ENCODE data around the gene GOLGA1. TPM values are rescaled to one million over a fixed set of nuclear protein-coding genes. Genes with fewer than 3 reads are reported as not detected.

Gene GOLGA1
- total and polyA plus RNA-seq, 2 of the 13 experiments (the other 11 are each of a cell fraction or from before 2014, with no cell fraction given): 12.7 to 15.9 TPM

DNA sequence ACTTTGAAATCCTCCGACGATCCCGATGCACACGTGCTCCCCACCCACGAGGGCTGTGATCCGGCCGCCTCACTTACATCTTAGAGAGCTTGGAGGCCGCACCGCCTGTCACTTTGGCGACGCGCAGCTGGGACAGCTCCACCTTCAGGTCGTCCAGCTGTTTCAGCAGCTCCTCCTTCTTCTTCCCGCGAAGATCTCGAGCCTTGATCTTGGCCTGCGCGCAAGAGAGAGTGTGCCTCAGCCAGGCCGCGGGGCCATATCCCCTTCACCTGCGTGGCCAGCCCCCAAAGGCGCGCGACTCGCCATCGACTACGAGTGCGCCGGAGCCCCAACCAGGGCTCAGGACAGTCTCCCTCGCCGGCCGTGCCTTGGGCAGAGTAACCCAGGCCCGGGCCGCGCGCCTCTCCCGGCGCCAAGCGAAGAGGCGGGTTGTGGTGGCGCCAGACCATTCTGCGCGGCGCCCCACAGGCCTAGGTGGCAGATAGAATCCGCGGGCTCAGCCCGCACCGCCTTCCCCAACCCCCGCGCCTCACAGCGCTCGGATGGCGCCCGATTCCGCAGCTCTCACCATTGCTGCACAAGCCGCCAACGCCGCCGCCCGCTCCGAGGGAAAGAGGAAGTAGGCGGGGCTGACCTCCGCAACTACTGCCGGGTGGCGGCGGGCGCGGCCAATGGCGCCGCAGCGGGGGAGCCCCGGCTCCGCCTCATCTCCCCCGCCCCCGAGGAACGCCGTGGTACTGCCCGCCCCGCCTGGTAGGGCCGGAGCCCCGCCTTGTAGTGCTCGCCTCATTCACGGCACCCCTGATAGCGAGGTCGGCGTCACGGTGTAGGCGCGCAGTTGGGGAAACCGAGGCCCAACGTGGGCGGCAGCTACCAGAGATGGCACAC is 79.3 kb downstream of the GOLGA1 start, which contains the start of the genes ARPC5L and RPL35 (continued):
- TF ChIP-seq, protein P1, sequence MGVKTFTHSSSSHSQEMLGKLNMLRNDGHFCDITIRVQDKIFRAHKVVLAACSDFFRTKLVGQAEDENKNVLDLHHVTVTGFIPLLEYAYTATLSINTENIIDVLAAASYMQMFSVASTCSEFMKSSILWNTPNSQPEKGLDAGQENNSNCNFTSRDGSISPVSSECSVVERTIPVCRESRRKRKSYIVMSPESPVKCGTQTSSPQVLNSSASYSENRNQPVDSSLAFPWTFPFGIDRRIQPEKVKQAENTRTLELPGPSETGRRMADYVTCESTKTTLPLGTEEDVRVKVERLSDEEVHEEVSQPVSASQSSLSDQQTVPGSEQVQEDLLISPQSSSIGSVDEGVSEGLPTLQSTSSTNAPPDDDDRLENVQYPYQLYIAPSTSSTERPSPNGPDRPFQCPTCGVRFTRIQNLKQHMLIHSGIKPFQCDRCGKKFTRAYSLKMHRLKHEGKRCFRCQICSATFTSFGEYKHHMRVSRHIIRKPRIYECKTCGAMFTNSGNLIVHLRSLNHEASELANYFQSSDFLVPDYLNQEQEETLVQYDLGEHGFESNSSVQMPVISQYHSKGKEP (CRISPR knock-in tag; IDR thresholded peaks at IDR 0.05): no peak
- TF ChIP-seq, protein P2, sequence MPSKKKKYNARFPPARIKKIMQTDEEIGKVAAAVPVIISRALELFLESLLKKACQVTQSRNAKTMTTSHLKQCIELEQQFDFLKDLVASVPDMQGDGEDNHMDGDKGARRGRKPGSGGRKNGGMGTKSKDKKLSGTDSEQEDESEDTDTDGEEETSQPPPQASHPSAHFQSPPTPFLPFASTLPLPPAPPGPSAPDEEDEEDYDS (CRISPR knock-in tag; IDR thresholded peaks at IDR 0.05): peak; percentile 78
- peak; percentile 93 for TF ChIP-seq PHF8 (CRISPR knock-in tag; IDR thresholded peaks at IDR 0.05)
- no peak; the same call in 1 of the 2 replicates for TF ChIP-seq RARA (CRISPR knock-in tag; IDR thresholded peaks at IDR 0.05)
- TF ChIP-seq ZNF143 (CRISPR knock-in tag; IDR thresholded peaks at IDR 0.05): peak; percentile 36; the same call in 1 of the 2 replicates
- 0 out of 2 replicates have a peak, but pooled peaks have one; percentile 54 for TF ChIP-seq DNMT3B (CRISPR knock-in tag; conservative IDR thresholded peaks at IDR 0.05)
- TF ChIP-seq PHF21A (CRISPR knock-in tag; IDR thresholded peaks at IDR 0.05): peak; percentile 87
- no peak for TF ChIP-seq ATAD3A (CRISPR knock-in tag; IDR thresholded peaks at IDR 0.05)
- TF ChIP-seq ZNF354B (CRISPR knock-in tag; IDR thresholded peaks at IDR 0.05): no peak
- TF ChIP-seq, protein P3, sequence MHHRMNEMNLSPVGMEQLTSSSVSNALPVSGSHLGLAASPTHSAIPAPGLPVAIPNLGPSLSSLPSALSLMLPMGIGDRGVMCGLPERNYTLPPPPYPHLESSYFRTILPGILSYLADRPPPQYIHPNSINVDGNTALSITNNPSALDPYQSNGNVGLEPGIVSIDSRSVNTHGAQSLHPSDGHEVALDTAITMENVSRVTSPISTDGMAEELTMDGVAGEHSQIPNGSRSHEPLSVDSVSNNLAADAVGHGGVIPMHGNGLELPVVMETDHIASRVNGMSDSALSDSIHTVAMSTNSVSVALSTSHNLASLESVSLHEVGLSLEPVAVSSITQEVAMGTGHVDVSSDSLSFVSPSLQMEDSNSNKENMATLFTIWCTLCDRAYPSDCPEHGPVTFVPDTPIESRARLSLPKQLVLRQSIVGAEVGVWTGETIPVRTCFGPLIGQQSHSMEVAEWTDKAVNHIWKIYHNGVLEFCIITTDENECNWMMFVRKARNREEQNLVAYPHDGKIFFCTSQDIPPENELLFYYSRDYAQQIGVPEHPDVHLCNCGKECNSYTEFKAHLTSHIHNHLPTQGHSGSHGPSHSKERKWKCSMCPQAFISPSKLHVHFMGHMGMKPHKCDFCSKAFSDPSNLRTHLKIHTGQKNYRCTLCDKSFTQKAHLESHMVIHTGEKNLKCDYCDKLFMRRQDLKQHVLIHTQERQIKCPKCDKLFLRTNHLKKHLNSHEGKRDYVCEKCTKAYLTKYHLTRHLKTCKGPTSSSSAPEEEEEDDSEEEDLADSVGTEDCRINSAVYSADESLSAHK (CRISPR knock-in tag; IDR thresholded peaks at IDR 0.05; ENCODE audit: borderline replicate concordance): no peak
- TF ChIP-seq, protein P4, sequence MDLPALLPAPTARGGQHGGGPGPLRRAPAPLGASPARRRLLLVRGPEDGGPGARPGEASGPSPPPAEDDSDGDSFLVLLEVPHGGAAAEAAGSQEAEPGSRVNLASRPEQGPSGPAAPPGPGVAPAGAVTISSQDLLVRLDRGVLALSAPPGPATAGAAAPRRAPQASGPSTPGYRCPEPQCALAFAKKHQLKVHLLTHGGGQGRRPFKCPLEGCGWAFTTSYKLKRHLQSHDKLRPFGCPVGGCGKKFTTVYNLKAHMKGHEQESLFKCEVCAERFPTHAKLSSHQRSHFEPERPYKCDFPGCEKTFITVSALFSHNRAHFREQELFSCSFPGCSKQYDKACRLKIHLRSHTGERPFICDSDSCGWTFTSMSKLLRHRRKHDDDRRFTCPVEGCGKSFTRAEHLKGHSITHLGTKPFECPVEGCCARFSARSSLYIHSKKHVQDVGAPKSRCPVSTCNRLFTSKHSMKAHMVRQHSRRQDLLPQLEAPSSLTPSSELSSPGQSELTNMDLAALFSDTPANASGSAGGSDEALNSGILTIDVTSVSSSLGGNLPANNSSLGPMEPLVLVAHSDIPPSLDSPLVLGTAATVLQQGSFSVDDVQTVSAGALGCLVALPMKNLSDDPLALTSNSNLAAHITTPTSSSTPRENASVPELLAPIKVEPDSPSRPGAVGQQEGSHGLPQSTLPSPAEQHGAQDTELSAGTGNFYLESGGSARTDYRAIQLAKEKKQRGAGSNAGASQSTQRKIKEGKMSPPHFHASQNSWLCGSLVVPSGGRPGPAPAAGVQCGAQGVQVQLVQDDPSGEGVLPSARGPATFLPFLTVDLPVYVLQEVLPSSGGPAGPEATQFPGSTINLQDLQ (CRISPR knock-in tag; IDR thresholded peaks at IDR 0.05): peak; percentile 94; the same call in 1 of the 2 replicates
- no peak for TF ChIP-seq SRSF4 (IDR thresholded peaks at IDR 0.05; ENCODE audit: low read depth, low read length, poor library complexity, severe bottlenecking)
- no peak for TF ChIP-seq XBP1 (CRISPR knock-in tag; IDR thresholded peaks at IDR 0.05)
- TF ChIP-seq, protein P5, sequence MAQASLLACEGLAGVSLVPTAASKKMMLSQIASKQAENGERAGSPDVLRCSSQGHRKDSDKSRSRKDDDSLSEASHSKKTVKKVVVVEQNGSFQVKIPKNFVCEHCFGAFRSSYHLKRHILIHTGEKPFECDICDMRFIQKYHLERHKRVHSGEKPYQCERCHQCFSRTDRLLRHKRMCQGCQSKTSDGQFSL (CRISPR knock-in tag; IDR thresholded peaks at IDR 0.05): no peak
- peak; percentile 1 for TF ChIP-seq TEAD3 (CRISPR knock-in tag; optimal IDR thresholded peaks at IDR 0.05; ENCODE audit: borderline replicate concordance)
- TF ChIP-seq, protein P6, sequence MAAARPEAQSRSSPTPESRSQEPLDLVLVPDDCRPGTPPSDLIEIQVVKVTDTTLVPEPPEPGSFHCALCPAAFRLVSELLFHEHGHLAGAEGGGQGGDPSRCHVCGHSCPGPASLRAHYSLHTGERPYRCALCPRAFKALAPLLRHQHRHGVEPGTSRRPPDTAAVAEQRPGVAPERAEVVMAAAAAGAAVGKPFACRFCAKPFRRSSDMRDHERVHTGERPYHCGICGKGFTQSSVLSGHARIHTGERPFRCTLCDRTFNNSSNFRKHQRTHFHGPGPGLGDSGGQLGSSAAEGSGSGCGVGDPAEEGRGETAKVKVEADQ (CRISPR knock-in tag; IDR thresholded peaks at IDR 0.05; ENCODE audit: borderline replicate concordance): peak; percentile 84
- TF ChIP-seq NFE2L2 (IDR thresholded peaks at IDR 0.05; ENCODE audit: low read length): no peak
- no peak; the same call in 1 of the 2 replicates for TF ChIP-seq ZNF441 (CRISPR knock-in tag; IDR thresholded peaks at IDR 0.05; ENCODE audit: borderline replicate concordance)
- TF ChIP-seq, protein P7, sequence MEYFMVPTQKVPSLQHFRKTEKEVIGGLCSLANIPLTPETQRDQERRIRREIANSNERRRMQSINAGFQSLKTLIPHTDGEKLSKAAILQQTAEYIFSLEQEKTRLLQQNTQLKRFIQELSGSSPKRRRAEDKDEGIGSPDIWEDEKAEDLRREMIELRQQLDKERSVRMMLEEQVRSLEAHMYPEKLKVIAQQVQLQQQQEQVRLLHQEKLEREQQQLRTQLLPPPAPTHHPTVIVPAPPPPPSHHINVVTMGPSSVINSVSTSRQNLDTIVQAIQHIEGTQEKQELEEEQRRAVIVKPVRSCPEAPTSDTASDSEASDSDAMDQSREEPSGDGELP (IDR thresholded peaks at IDR 0.05; ENCODE audit: borderline replicate concordance, low read depth): peak; percentile 18; the same call in 1 of the 2 replicates

All from HepG2 (cell line).